ENCODE data around the gene NR1I2. TPM values are rescaled to one million over a fixed set of nuclear protein-coding genes. Genes with fewer than 3 reads are reported as not detected.

The NR1I2 gene
- not detected in 2 replicates for total RNA-seq

GRCh38 chr3:119781330-119782198, at the start of gene NR1I2:
Gene NR1I2 (plus strand): TSS chr3:119782101.

Other genes with a start within 250 kb of the NR1I2 start
- not detected in 2 replicates for gene CD80, start 222.5 kb upstream of the NR1I2 start, total RNA-seq
- 6.1 and 6.9 TPM in 2 replicates for gene ADPRH, start 202.6 kb upstream of the NR1I2 start, total RNA-seq
- 0.18 TPM in 1 of 2 replicates, not detected in the other for gene PLA1A, start 184.2 kb upstream of the NR1I2 start, total RNA-seq
- 0.35 TPM in 1 of 2 replicates, not detected in the other for gene POPDC2, start 121.5 kb upstream of the NR1I2 start, total RNA-seq
- gene COX17, start 104.7 kb upstream of the NR1I2 start, total RNA-seq, result 17.7 and 19.3 TPM in 2 replicates
- under 0.01 TPM in 1 of 2 replicates, not detected in the other for gene CFAP91, start 79.1 kb upstream of the NR1I2 start, total RNA-seq

Data from myometrial cell (primary cell).